Measurements from ENCODE around the gene ACP7. TPM values are rescaled to one million over a fixed set of nuclear protein-coding genes. Genes with fewer than 3 reads are reported as not detected.
A peak's percentile ranks its signal among the peaks of the same experiment; 100 is the strongest.

Gene ACP7
- total and polyA plus RNA-seq, 2 of the 4 experiments (the other 2 are of a cell fraction), result not detected

- dilution Hi-C loops (cut with HindIII; ENCODE audit: low sequenced_read_pairs, unreplicated experiment), result no loop called here
- H4K5ac ChIP-seq (ENCODE audit: low read depth, low read length), result no peak overlapping the region
- no peak overlapping the region for H3K14ac ChIP-seq (replicated peaks; ENCODE audit: low read depth, low read length)
- H3K79me1 ChIP-seq (ENCODE audit: low read depth in 1 of 2, low read length in 2 of 2), result no peaks in the 10 kb centered on the region
- in situ Hi-C loops (cut with MboI; ENCODE audit: low sequenced_read_pairs), result no loop called here
- H2AK9ac ChIP-seq (replicated peaks; ENCODE audit: low read depth, low read length, poor library complexity), result no peak overlapping the region
- no peaks in the 10 kb centered on the region for H3K9me1 ChIP-seq (ENCODE audit: insufficient read depth, low read length)
- no peak overlapping the region for H4K8ac ChIP-seq (ENCODE audit: low read depth in 2 of 2, low read length in 2 of 2)
- H2BK120ac ChIP-seq (ENCODE audit: low read depth, low read length), result no peak overlapping the region
- no peak for DNase-seq
- no peak overlapping the region for H3K23ac ChIP-seq (ENCODE audit: low read depth, low read length)
- ChIA-PET POLR2A (ENCODE audit: unreplicated experiment) (no interaction called here), CTCF (no interaction called here)
- H3K4me2 ChIP-seq (ENCODE audit: low read depth, low read length), result no peak overlapping the region
- H3K9me3 ChIP-seq (ENCODE audit: control insufficient read depth, insufficient read depth, low read length), result no peaks in the 10 kb centered on the region
- TF ChIP-seq FOS (IDR thresholded peaks at IDR 0.05; ENCODE audit: low read depth, low read length) (no peak), RAD21 (IDR thresholded peaks at IDR 0.05; ENCODE audit: low read length) (no peak), CEBPB (IDR thresholded peaks at IDR 0.05; ENCODE audit: low read depth, low read length) (no peak), USF2 (IDR thresholded peaks at IDR 0.05; ENCODE audit: low read depth, low read length) (no peak), RFX5 (IDR thresholded peaks at IDR 0.05; ENCODE audit: low read depth, low read length) (no peak), POLR2A (IDR thresholded peaks at IDR 0.05; ENCODE audit: low read depth, low read length) (no peak), SMC3 (IDR thresholded peaks at IDR 0.05; ENCODE audit: low read depth, low read length) (no peak), CTCF (conservative IDR thresholded peaks at IDR 0.05; ENCODE audit: low read depth, low read length) (no peak), CHD1 (IDR thresholded peaks at IDR 0.05; ENCODE audit: low read depth, low read length) (no peak), ELK1 (IDR thresholded peaks at IDR 0.05; ENCODE audit: borderline replicate concordance, low read depth, low read length) (no peak), MAZ (IDR thresholded peaks at IDR 0.05; ENCODE audit: borderline replicate concordance, low read depth, low read length) (no peak), RCOR1 (IDR thresholded peaks at IDR 0.05; ENCODE audit: insufficient replicate concordance, low read length) (no peak), NFE2L2 (IDR thresholded peaks at IDR 0.05; ENCODE audit: low read depth, low read length) (no peak), MXI1 (IDR thresholded peaks at IDR 0.05; ENCODE audit: borderline replicate concordance, low read depth, low read length) (no peak)
- no peak overlapping the region for H2AK5ac ChIP-seq (ENCODE audit: low read depth, low read length)
- H3K18ac ChIP-seq (ENCODE audit: low read depth, low read length), result no peak overlapping the region
- peaks cover 19% of the 10 kb centered on the region for H3K27me3 ChIP-seq (ENCODE audit: control insufficient read depth, insufficient read depth, low read length)
- BruUV-seq (replicated peaks), result no TSS peak
- H3K9ac ChIP-seq (ENCODE audit: low read depth, low read length), result no peak overlapping the region
- no peak overlapping the region for H3K4ac ChIP-seq (ENCODE audit: low read depth, low read length)
- H2BK15ac ChIP-seq (ENCODE audit: low read depth, low read length), result no peak overlapping the region
- no peaks in the 10 kb centered on the region for H3K4me1 ChIP-seq (ENCODE audit: control insufficient read depth, insufficient read depth, low read length)
- WGBS, 2 experiments (ENCODE audit: extremely low coverage in 2 of 2, insufficient read length in 1 of 2), result 73% methylated on average over 3 of the region's 15 CpGs; no CpG with 5 or more reads in 1 of the 2 experiments
- no peak overlapping the region for H2BK5ac ChIP-seq (ENCODE audit: low read depth, low read length, poor library complexity, severe bottlenecking)
- no peak overlapping the region for H3K4me3 ChIP-seq (ENCODE audit: insufficient read depth, low read depth, low read length)
- H3K56ac ChIP-seq (ENCODE audit: extremely low read depth, insufficient read depth, low read length), result no peak overlapping the region
- H3K27ac ChIP-seq (ENCODE audit: insufficient read depth, low read length), result no peak overlapping the region
- intact Hi-C loops (cut with micrococcal nuclease), result no loop called here
- no peak for ATAC-seq (ENCODE audit: low read depth)
- H2BK20ac ChIP-seq (ENCODE audit: low read depth, low read length), result no peak overlapping the region
- H2AFZ ChIP-seq (replicated peaks; ENCODE audit: low read length, poor library complexity), result peak overlapping the region; percentile 13
- H4K20me1 ChIP-seq (ENCODE audit: insufficient read depth, low read length), result no peaks in the 10 kb centered on the region
- H3K36me3 ChIP-seq (ENCODE audit: control insufficient read depth, insufficient read depth, low read length), result no peaks in the 10 kb centered on the region
- no peak overlapping the region for H4K91ac ChIP-seq (ENCODE audit: insufficient read depth, low read depth, low read length)
These were observed 28.2 kb downstream of the ACP7 start for GRCh38 chr19:39112338-39112890.
